Activated naive CD8-positive, alpha-beta T cell treated with anti-CD3 and anti-CD28 coated beads, Interleukin-2, amount 50 U/mL, for 24 hours (primary cell): ENCODE results near the gene P3H3.

Source experiments
- ATAC-seq: fragments of 150-1000 bp; cut with Tn5 transposase; one replicate; pipeline ENCODE4 v1.10.0; 2021
- DNase-seq: peaks from one replicate; pipeline ENCODE4 v3.0.0; 2021
- H3K27ac Mint-ChIP-seq: one replicate; pipeline ENCODE4 v1.8.0; 2021; ENCODE audit warnings: mild to moderate bottlenecking, mixed read lengths
- H3K27me3 Mint-ChIP-seq: one replicate; pipeline ENCODE4 v1.8.0; 2021; ENCODE audit warnings: mixed read lengths
- H3K36me3 Mint-ChIP-seq: one replicate; pipeline ENCODE4 v1.8.0; 2021; ENCODE audit warnings: low read depth, mixed read lengths
- H3K4me1 Mint-ChIP-seq: one replicate; pipeline ENCODE4 v1.8.0; 2021; ENCODE audit warnings: mixed read lengths
- H3K4me3 Mint-ChIP-seq: one replicate; pipeline ENCODE4 v1.8.0; 2021; ENCODE audit warnings: mild to moderate bottlenecking, moderate library complexity, mixed read lengths
- H3K9me3 Mint-ChIP-seq: one replicate; pipeline ENCODE4 v1.8.0; 2021; ENCODE audit warnings: mixed read lengths

The P3H3 gene

GRCh38 chr12:6828781-6829535, 751 bp downstream of the P3H3 start:
- Mint-ChIP-seq H3K4me1 (peaks cover 17% of the 10 kb centered on the region), H3K9me3 (no peaks in the 10 kb centered on the region), H3K27ac (peak overlapping the region; percentile 56), H3K4me3 (peak overlapping the region; percentile 67), H3K36me3 (no peaks in the 10 kb centered on the region), H3K27me3 (peaks cover 51% of the 10 kb centered on the region)
- ATAC-seq = peak; percentile 47
- peak; percentile 34 for DNase-seq

- DNase-seq = no peak
- no peaks in the 10 kb centered on the region for H3K9me3 Mint-ChIP-seq
- no peak for ATAC-seq
- H3K27me3 Mint-ChIP-seq = peaks cover 46% of the 10 kb centered on the region
- H3K4me1 Mint-ChIP-seq = peaks cover 20% of the 10 kb centered on the region
- H3K27ac Mint-ChIP-seq = no peak overlapping the region
- H3K4me3 Mint-ChIP-seq = peak overlapping the region; percentile 67
- H3K36me3 Mint-ChIP-seq = no peaks in the 10 kb centered on the region
Measured at GRCh38 chr12:6829536-6830220, 1.5 kb downstream of the P3H3 start.

GRCh38 chr12:6830286-6830890, 2.2 kb downstream of the P3H3 start:
- ATAC-seq (no peak), DNase-seq (no peak)
- H3K9me3 Mint-ChIP-seq = no peaks in the 10 kb centered on the region
- H3K36me3 Mint-ChIP-seq = no peaks in the 10 kb centered on the region
- H3K27ac Mint-ChIP-seq = no peak overlapping the region
- no peak overlapping the region for H3K4me3 Mint-ChIP-seq
- H3K4me1 Mint-ChIP-seq = peaks cover 23% of the 10 kb centered on the region
- peaks cover 39% of the 10 kb centered on the region for H3K27me3 Mint-ChIP-seq

- no peak for DNase-seq
- Mint-ChIP-seq H3K9me3 (no peaks in the 10 kb centered on the region), H3K36me3 (no peaks in the 10 kb centered on the region), H3K4me1 (peaks cover 21% of the 10 kb centered on the region), H3K4me3 (no peak overlapping the region), H3K27ac (no peak overlapping the region), H3K27me3 (peaks cover 35% of the 10 kb centered on the region)
- ATAC-seq = no peak
Measured at GRCh38 chr12:6830999-6831398, 2.8 kb downstream of the P3H3 start.

- ATAC-seq (no peak), DNase-seq (no peak)
- Mint-ChIP-seq H3K36me3 (no peaks in the 10 kb centered on the region), H3K9me3 (no peaks in the 10 kb centered on the region), H3K4me3 (no peak overlapping the region), H3K27me3 (peaks cover 31% of the 10 kb centered on the region), H3K4me1 (peaks cover 21% of the 10 kb centered on the region), H3K27ac (no peak overlapping the region)
Measured at GRCh38 chr12:6831450-6831995, 3.3 kb downstream of the P3H3 start.

GRCh38 chr12:6832125-6832524, 3.9 kb downstream of the P3H3 start:
- no peaks in the 10 kb centered on the region for H3K36me3 Mint-ChIP-seq
- no peaks in the 10 kb centered on the region for H3K9me3 Mint-ChIP-seq
- peaks cover 25% of the 10 kb centered on the region for H3K27me3 Mint-ChIP-seq
- no peak overlapping the region for H3K27ac Mint-ChIP-seq
- DNase-seq = no peak
- H3K4me3 Mint-ChIP-seq = no peak overlapping the region
- H3K4me1 Mint-ChIP-seq = peaks cover 20% of the 10 kb centered on the region
- ATAC-seq = no peak

- peaks cover 12% of the 10 kb centered on the region for H3K4me1 Mint-ChIP-seq
- H3K36me3 Mint-ChIP-seq = no peaks in the 10 kb centered on the region
- H3K9me3 Mint-ChIP-seq = no peaks in the 10 kb centered on the region
- no peak overlapping the region for H3K27ac Mint-ChIP-seq
- ATAC-seq (no peak), DNase-seq (no peak)
- H3K27me3 Mint-ChIP-seq = peaks cover 17% of the 10 kb centered on the region
- H3K4me3 Mint-ChIP-seq = no peak overlapping the region
Measured at GRCh38 chr12:6833189-6833890, 5.1 kb downstream of the P3H3 start.

GRCh38 chr12:6834254-6834653, 6.0 kb downstream of the P3H3 start:
- no peaks in the 10 kb centered on the region for H3K36me3 Mint-ChIP-seq
- peaks cover 8% of the 10 kb centered on the region for H3K4me1 Mint-ChIP-seq
- no peak for ATAC-seq
- H3K27me3 Mint-ChIP-seq = peaks cover 13% of the 10 kb centered on the region
- H3K9me3 Mint-ChIP-seq = no peaks in the 10 kb centered on the region
- DNase-seq = no peak
- no peak overlapping the region for H3K27ac Mint-ChIP-seq
- H3K4me3 Mint-ChIP-seq = no peak overlapping the region

GRCh38 chr12:6834873-6835272, 6.7 kb downstream of the P3H3 start:
- peaks cover 10% of the 10 kb centered on the region for H3K27me3 Mint-ChIP-seq
- H3K4me3 Mint-ChIP-seq = no peak overlapping the region
- H3K36me3 Mint-ChIP-seq = no peaks in the 10 kb centered on the region
- peaks cover 6% of the 10 kb centered on the region for H3K4me1 Mint-ChIP-seq
- no peak for DNase-seq
- ATAC-seq = no peak
- no peak overlapping the region for H3K27ac Mint-ChIP-seq
- no peaks in the 10 kb centered on the region for H3K9me3 Mint-ChIP-seq

- Mint-ChIP-seq H3K27ac (no peak overlapping the region), H3K27me3 (no peaks in the 10 kb centered on the region), H3K36me3 (no peaks in the 10 kb centered on the region), H3K4me3 (no peak overlapping the region), H3K4me1 (peaks cover 6% of the 10 kb centered on the region), H3K9me3 (no peaks in the 10 kb centered on the region)
- no peak for ATAC-seq
- no peak for DNase-seq
Measured at GRCh38 chr12:6836851-6837250, 8.6 kb downstream of the P3H3 start.

- H3K36me3 Mint-ChIP-seq = no peaks in the 10 kb centered on the region
Measured at GRCh38 chr12:6837370-6838060, 9.3 kb downstream of the P3H3 start.

GRCh38 chr12:6838854-6839253, 10.6 kb downstream of the P3H3 start:
- no peak for DNase-seq
- Mint-ChIP-seq H3K27me3 (no peaks in the 10 kb centered on the region), H3K36me3 (no peaks in the 10 kb centered on the region), H3K27ac (no peak overlapping the region), H3K9me3 (no peaks in the 10 kb centered on the region), H3K4me1 (peaks cover 6% of the 10 kb centered on the region), H3K4me3 (no peak overlapping the region)
- no peak for ATAC-seq

More at GRCh38 chr12:6837370-6838060, 9.3 kb downstream of the P3H3 start:
- no peak for DNase-seq
- ATAC-seq = no peak
- peaks cover 6% of the 10 kb centered on the region for H3K4me1 Mint-ChIP-seq
- no peak overlapping the region for H3K27ac Mint-ChIP-seq
- H3K4me3 Mint-ChIP-seq = no peak overlapping the region
- H3K27me3 Mint-ChIP-seq = no peaks in the 10 kb centered on the region
- H3K9me3 Mint-ChIP-seq = no peaks in the 10 kb centered on the region

- H3K9me3 Mint-ChIP-seq = no peaks in the 10 kb centered on the region
Measured at GRCh38 chr12:6839482-6840201, 11.4 kb downstream of the P3H3 start.

More at GRCh38 chr12:6839482-6840201, 11.4 kb downstream of the P3H3 start:
- H3K4me1 Mint-ChIP-seq = peaks cover 3% of the 10 kb centered on the region
- no peak overlapping the region for H3K27ac Mint-ChIP-seq
- ATAC-seq (no peak), DNase-seq (no peak)
- no peak overlapping the region for H3K4me3 Mint-ChIP-seq
- no peaks in the 10 kb centered on the region for H3K36me3 Mint-ChIP-seq
- H3K27me3 Mint-ChIP-seq = no peaks in the 10 kb centered on the region
